ENCODE data around the gene AJUBA.
"Not testable (repeated sequence)": the region's sequence is repeated elsewhere in the genome, so short reads cannot be mapped to it uniquely, and the experiment has no call there.

AJUBA gene

DNA sequence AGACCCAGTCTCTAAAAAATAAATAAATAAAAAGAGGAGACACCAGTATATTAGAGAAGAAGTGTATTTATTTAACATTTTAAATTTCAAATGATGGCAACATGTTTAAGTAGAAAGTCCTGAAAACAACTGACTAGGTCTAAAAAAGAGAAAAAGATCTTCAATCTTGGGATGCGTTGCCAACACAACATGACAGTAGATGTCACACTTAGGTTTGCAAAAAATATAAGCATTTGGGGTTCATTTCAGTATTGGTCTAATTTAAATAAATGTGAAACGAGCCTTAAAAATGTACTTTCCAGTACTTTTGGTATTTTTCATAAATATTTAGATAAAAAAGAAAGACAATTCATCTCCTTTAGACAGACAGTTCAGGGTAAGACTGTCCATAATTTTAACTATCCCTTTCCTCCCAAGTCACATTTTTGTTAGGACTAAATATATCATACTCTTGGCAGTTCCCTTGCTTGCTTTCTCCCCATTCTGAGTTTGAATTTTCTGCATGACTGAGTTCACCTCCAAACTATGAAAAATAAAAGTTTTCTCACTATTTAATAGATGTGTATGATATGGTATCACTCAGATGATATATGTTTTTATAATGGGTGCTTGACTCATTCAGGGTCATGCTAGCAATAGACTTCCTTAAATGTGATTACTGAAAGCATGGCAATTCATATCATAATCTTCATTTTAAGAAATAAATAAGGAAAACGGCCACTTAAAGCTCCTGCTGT, 23.3 kb upstream of the AJUBA start:
- peak; percentile 35 for DNase-seq

DNA sequence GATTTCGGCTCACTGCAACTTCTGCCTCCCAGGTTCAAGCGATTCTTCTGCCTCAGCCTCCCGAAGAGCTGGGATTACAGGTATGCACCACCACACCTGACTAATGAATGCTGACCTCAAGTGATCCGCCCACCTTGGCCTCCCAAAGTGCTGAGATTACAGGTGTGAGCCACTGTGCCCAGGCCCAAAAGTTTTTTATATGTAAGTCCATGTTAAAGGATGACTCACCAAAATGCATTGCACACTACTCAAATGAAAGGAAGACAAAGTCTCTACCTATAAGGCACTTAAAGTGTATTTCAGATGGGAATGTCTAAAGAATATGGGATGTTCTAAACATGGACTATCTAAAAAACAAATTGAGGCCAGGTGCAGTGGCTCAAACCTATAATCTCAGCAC, 21.9 kb upstream of the AJUBA start:
- DNase-seq, result not testable (repeated sequence)

DNA sequence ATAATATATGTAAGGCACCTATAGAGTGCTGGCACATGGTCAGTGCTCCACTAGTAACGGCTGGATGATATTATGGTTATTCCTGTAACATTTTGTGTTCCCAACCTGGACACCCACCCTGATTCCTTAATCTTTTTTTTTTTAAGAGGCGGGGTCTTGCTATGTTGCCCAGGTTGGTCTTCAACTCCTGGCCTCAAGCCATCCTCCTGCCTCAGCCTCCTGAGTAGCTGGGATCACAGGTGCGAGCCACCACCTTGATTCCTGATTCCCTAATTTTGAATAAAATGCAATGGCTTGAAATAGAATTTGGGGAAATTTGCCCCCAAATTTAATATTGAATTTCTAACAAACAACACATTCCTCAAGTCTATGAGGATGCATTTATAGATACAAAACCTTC, 20.2 kb upstream of the AJUBA start:
- no peak for DNase-seq

DNA sequence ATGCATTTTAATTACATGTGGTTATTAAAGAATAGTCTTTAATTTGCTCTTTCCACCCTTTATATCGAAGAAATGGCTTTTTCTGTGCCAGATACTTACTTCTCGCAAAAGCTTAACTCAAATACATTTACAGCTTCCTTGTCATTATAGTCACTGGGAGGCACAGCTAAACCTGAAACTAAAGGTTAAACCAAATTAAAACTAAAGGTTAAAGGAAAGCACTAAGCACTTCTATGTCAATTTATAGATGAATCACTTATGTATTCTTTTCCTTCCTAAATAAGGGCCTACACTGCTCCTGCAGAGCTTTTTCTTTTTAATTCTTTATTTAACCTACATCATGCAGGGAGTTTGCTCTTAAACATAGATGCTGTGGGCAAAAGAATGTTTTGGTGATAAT, 18.5 kb upstream of the AJUBA start:
- no peak for DNase-seq

DNA sequence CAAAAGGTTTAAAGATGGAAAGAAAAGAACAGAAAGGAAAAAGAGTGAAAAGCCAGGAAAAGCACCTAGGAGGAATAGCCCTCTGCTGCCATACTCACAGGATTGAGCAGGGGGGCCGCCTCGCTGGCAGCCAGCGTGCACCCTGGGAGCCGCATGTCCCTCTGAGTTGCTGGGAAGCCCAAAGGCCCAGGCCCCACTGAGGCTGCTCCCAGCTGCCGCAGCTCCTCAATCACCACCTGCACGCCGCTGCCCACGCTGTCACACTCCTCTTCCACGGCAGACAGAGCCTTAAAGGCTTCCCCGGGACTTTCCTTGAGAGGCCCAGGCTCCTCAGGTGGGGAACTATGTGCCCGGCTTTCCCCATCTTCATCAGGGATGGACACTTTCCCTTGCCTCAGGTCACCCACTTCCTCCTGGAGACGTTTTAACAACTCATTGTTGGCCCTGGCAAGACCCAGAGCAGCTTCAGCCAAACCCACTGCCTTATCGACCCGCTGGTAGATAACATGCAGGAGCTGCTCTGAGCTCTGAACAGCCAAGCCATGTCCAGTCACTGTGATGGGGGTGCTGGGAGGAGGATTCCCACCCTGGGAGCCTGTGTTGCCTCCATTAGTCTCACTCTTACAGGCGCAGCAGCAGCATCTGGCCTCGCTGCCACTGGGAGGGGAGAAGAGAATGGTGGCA, 16.1 kb upstream of the AJUBA start:
- DNase-seq, result no peak

DNA sequence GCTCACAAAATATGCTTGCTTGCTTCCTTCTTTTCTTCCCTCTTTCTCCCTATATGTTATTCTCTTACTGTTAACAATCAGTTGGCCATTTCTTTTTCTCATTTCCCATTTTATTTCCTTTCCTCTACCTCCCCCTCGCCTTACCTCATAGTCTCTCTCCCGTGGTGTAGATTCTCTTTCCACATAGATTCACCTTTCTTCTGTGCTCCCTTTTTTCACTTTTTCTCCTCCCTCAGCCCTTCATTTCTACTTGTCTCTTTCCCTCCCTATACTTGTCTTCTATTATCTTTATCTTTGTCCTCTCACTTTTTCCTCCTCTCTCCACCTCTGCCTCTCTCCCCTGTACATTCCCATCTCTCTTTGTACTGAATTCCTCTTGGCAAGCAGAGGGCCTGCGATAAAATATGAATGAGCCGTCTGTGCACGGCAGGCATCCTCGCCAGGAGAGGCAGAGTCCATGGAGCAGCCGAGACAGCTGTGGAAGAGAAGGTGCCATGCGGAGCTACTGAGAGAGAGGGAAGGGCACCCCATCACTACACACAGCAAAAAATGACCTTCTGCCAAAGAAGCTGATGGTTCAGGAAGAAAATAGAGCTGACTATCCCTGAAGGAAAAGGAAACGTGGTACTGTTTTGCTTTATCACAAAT, 15.4 kb upstream of the AJUBA start:
- no peak for DNase-seq

DNA sequence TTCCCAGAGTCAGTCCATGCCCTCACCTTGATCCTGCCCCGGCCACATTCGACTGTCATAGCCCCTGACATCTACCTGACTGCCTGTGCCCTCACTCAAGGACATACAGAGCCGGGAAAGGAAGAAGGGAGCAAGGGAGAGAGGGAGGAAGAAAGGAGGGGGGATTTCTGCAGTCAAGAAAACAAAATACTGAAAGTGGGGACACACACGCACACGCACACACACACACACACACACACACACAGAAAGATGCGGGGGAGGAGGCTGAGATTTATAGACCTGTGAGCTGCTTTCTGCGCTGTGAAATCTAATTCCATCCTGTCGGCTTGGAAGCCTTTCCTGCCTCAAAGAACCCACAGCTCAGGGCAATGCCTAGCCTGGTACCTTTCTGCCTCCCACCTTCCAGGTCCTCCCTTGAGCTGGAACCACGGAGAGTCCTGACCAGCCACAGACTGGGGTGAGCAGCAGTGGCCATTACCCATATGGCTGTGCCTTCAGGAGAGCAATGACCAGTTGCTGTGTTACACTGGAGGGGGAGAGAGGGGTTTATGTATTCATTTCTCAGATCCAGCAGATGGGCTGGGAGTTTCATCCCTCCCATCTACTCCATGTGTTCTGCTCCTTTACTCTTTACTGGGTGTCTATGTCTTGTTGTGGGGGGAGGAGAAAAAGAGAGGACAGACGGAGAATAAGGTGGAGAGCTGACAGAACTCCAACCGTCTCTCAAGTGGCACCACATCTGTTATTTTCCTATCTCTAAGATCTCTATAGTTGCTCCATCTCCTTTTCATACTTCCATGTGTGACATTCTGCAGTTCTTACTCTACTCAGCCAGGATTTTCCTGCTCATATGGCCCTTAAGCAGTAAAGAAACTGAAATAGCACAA, 14.7 kb upstream of the AJUBA start:
- DNase-seq, result no peak

DNA sequence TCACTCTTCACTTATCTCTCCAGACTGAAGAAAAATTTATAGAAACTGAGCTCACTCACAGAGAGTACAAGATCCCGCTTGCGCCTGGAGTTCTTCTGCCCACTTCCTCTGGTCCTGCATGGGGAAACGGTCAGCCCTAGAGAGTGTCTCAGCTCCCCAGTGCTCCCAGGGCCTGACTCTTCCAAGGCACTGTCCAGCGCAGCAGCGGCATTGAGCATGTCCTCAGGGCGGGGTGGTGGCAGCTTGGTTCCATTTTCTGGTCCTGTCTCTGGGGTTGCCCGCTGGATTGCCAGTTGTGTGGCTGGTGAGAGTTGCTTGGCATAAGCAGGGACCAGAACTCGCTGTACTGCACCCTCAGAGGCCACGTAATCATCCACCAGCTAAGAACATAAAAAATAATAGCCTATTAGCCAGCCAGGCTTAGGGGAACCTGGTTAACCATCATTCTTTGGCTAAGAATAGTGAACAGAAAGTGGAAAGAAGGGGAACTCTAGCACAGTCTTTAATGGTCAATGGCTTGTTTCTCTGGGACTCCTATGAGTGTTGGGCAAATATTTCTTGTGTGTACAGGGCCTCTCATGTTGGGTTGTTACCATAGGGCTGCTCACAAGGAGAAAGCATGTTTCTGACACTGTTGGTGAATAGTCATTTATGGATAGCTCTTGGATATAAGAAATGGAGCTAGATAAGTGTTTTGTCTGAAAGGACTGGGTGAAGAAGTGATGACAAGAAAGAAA, 13.7 kb upstream of the AJUBA start:
- no peak for DNase-seq

DNA sequence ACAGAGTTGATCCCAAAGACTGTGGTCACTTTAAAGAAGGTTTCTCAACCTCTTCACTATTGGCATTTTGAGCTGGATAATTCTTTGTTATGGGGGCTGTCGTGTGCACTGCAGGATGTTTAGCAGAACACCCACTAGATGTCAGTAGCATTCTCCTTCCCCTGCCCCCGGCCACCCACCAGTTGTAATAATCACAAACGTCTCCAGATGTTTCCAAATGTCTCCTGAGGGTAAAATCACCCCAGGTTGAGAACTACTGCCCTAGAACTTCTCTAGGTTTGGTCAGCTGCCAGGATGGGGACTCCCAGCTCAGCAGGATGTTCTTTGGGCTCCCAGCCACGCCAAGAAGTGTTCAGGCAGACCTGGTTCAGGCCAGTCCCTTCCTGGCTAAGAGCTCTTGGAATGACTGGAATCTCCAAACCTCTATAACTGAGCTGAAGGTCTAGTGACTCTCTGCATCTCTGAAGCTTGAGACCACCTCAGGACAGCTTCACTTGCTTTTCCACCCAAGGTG, 12.5 kb upstream of the AJUBA start:
- DNase-seq, result peak; percentile 56

DNA sequence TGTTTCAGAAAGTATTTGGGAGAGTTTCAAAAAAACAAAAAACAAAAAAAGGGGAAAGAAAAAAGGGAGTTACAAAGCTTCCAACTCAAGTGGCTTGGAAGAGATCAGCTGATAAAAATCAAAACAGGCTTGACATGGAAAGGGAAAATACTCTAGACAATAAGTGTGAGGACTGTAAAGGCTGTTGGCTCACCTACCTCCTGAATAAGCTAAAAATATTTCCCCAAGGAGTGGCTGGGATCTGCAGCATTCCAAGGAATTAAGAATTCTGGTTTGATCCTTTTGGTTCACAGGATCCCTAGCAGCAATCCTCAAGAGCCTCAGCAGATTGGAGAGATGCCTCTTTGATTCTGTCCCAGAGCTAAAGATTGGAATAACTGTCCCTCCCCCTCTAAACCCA, 11.2 kb upstream of the AJUBA start:
- DNase-seq, result no peak

DNA sequence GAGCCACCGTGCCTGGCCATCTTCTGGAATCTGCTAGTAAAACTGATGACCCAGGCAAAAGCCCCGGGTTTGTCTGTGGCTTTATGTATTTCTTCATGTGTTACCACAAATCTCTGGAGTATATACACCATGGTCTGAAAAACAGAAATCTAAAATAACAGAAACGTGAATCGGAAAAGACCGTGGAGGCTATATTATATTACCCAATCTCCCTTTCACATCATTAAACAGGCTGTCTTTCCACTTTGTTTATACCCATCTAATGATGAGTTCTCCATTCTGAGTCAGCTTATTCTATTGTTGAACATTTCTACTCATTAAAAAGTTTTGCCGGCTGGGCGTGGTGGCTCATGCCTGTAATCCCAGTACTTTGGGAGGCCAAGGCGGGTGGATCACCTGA, 9.5 kb upstream of the AJUBA start:
- DNase-seq, result no peak

DNA sequence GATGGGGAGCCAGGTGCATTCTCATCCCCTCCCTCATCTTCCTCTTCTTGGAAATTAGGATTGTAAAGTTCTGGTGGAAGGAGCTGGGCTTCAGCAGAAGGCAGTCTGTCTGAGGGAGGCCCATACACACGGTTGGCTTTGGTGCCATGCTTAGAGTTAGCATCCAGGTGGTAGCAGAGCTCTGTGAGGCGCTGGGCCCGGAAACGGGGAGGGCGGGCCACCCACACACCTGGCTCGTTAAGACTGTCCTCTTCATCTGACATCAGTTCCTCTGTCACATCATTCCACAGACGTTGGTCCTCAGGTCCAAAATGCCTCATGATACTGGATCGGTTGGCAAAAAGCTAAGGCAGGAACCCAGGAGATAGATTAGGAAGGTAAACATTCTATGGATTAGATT, 4.9 kb upstream of the AJUBA start:
- no peak for DNase-seq

DNA sequence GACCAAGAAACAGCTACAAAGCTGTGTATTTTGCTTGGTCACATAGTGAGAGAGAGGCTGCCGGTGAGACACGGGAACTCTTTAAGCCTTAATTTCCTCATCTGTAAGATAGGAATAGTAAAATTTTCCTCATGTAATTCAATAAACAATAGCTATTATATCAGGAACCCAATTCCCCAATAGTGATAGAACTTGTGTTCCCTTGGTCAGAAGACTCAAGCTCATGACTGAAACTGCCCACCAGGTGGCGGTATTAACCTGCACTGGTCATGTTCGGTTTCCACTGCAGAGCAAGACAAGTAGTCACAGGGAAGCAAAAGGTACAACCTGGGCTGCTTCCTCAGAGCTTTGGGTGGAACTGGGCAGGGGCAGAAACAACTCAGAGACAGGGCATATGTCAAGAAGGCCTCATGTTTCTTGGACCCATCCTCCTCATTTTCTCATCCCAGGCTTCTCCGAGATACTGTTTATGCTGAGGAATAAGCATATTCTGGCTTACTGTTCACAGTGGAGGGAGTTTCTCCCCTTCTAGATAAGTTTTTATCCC, 4.2 kb upstream of the AJUBA start:
- DNase-seq, result peak; percentile 86

DNA sequence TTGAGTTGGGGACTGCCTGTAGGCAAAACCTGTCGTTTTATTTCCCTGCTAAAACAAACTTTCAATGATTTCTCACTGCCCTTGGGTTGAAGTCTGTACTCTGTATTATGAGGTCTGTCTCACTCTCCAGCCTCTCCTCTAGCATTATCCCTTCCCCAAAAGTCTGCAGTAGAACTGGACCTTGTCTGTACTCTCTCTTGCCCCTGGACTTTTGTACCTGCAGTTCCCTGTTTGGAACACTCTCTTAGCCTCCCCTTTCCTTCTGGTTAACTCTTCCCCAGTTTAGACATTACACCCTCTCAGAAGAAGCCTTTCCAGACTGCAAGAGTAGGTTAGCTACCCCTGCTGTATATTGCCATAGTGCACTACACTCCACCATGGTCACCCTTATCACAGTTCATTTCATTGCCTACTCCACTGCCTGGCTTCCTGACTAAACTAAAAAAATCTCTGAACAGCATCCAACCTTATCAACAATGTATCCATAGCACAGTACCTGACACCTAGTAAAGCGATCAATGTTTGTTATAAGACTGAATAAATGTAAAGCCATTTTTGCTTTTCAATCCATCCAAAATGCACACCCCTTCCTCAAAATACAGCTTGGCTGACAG, 3.6 kb upstream of the AJUBA start:
- no peak for DNase-seq

DNA sequence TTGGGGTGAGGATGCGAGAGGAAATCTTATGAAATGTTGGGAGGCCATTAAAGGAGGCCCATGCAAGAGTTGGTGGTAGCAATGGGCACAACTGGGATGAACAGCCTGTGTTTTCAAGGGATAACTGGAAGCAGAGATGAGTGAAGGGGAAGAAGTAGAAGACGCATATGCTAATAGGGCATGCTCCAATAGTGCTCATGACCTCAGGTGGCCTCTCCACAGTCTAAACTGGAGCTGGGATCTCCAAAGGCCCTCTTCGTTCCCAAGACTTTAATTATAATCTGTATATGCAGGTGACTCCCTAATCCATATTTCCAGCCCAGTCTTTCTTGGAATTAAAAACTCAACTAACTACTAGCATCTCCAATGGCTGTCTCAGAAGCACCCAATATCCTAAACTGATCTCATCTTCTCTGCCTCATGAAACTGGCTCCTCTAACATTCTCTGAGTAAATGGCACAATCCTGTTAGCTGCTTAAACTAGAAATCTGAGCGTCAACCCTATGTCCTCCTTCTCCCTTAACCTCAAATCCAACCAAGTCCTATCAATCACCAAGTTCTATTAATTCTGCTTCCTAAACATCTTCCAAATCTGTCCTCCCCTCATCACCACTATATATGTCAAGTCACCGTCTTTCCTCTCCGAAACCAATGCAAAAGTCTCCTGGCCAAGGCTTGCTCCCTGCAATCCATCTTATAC, 2.8 kb upstream of the AJUBA start:
- no peak for DNase-seq

DNA sequence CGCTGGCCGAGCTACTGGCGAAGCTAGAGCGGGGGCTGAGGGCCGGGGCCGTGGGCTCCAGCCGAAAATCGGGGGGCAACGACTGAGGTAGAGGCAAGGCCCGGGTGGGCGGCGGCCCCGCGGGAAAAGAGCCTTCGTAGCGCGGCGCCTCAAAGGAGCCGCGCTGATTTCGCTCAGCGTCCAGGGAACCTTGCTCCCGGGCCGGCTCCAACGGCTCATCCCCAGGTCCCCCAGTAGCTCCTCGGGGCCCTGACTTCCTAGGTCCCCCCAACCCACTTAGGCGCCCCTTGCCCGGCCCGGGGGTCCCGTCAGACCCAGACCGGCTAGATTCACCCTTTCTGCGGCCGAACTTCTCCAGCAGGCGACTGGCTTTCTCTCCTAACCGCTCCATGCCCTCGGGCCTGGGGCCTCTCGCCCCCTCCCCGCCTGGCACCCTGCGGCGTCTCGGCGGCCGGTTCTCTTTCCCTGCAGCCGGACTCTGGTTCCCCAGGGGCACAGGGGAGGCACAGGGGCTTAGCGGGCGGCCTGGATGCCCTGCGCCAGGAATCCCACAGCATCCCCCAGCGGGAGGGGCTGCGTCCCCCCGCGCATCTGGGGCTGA, 375 bp downstream of the AJUBA start:
- DNase-seq, result no peak

DNA sequence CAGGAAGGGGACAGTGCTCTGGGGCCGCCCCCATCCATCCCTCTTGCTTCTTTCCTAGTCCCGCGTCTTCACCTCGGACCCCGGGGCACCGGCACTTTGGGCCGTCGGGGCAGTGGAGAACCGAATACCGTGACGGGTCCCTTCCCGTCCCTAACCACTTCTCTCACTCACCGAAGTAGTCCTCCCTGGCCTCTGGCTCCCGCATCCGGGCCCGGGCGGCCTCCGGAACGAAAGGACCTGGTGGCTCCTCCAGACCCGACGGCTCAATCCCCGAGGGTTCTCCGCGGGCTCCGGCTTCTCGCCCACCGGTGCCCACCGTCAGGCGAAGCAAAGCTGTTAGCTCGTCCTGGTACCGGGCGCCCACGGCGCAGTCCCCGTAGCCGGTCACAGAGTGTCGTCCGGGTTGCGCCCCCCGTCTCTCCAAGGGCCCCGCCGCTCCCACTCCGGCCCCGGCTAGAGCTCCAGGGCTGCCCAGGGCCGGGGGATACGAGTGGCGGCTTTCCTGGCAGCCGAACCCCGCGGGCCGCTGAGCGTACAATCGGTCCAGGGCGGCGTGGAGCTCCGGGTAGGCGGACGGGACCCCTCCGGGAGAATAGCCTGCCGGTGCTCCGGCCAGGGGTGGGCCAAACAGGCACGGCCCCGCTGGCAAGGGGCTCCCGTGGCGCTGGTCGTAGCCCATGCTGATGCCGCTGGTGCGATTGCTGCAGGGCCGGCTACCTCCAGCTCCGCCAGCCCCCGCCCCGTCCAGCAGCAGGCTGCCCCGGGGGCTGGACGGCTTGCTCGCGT, 1.1 kb downstream of the AJUBA start:
- no peak for DNase-seq

DNA sequence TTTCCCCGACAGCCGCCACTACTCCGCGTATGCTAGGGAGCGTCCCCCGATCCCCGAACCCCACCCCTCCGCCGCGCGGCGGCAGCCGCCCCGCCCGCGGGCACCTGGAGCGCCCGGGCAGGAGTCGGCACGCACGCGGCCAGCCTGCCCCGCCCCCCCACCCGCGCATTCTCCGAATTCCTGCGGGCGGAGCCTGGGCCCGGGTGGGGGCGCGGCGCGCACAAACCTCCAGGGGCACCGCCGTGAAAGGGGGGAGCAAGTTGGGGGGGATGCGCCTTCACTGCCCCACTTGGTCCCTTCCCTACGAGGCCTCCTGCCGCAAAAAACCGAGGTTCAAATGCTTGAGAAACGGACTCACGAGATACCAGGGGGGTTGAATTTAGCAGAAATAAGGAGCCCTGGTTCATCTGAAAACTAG, 1.7 kb downstream of the AJUBA start:
- no peak for DNase-seq

DNA sequence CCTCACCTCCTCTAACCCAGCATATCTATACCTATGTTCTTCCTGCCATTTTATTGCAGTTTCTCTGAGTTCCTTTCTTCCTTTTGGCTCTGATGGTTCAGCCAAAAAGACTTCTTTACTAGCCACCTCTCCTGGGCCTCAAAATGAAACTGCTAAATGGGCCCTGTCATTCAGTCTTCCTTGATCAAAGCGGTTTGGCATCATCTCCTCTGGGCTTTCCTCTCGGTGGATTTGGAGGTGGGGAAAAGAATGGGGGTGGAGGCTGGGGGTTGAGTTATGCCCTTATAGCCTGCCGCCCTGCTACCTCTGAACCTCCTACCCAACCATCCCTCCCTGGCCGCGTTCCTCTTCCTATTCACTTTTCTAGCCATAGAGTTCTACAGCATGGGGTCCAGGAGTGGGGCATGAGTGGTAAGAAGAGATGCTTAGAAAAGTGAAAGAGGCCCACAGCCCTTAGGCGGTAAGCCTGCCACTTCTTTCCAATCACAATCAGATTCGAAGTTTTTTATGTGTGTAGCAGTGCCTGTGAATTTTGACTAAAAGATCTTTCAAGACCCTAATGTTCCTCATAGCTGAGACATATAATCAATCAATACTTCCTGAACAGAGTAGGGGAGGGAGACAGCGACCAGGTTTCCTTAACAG, 2.5 kb downstream of the AJUBA start:
- no peak for DNase-seq

Measured in OCI-M1 (cell line).